HL-60 (cell line): ENCODE measurements around the gene MYRFL.

Source experiments
- DNase-seq, 2 experiments: peaks; one replicate each; pipeline ENCODE4 v3.0.0-alpha.2; 2010 to 2020; ENCODE audit warnings: low read depth in 1 of 2, low spot score in 1 of 2
- H3K27ac ChIP-seq: fragments of 250-450 bp; sonication (Bioruptor Pico); replicated peaks from 2 replicates; pipeline ENCODE4 v1.5.1; 2020; ENCODE audit warnings: mild to moderate bottlenecking, moderate library complexity
- H3K27me3 ChIP-seq: fragments of 250-450 bp; sonication (Bioruptor Pico); 2 replicates; pipeline ENCODE4 v1.5.1; 2021; ENCODE audit warnings: mild to moderate bottlenecking, moderate library complexity; ENCODE audit not compliant: insufficient read depth, poor library complexity, severe bottlenecking
- H3K4me3 ChIP-seq: replicated peaks from 2 replicates; pipeline ENCODE4 v1.5.1; 2011; ENCODE audit warnings: mild to moderate bottlenecking, control low read depth, low read length; ENCODE audit not compliant: insufficient read depth
- CTCF ChIP-seq: IDR thresholded peaks from one replicate; pipeline ENCODE4 v1.5.1; 2011; ENCODE audit warnings: low read length, control low read depth, inconsistent platforms; ENCODE audit not compliant: insufficient read depth
- GABPA ChIP-seq: IDR thresholded peaks from 2 replicates; pipeline ENCODE4 v1.6.1; 2012; ENCODE audit warnings: low read depth
- POLR2AphosphoS5 ChIP-seq: IDR thresholded peaks from 2 replicates; pipeline ENCODE4 v1.6.1; 2012; ENCODE audit warnings: low read depth
- REST ChIP-seq: IDR thresholded peaks from 2 replicates; pipeline ENCODE4 v1.6.1; 2012; ENCODE audit warnings: low read depth; ENCODE audit not compliant: insufficient replicate concordance
- SPI1 ChIP-seq: IDR thresholded peaks from 2 replicates; pipeline ENCODE4 v1.6.1; 2012; ENCODE audit warnings: low read depth, mild to moderate bottlenecking, borderline replicate concordance

The MYRFL gene

GRCh38 chr12:69874606-69875005 is 49.6 kb downstream of the MYRFL start:
- no peak overlapping the region for H3K4me3 ChIP-seq
- no peak overlapping the region for H3K27ac ChIP-seq
- no peak for DNase-seq
- no peak for TF ChIP-seq SPI1
- no peak for TF ChIP-seq POLR2AphosphoS5
- no peak for TF ChIP-seq GABPA
- no peak for TF ChIP-seq REST
- no peak for TF ChIP-seq CTCF
- H3K27me3 ChIP-seq: no peaks in the 10 kb centered on the region

- TF ChIP-seq POLR2AphosphoS5: no peak
- no peak for TF ChIP-seq GABPA
- no peak for TF ChIP-seq CTCF
- no peak for TF ChIP-seq REST
- no peak for TF ChIP-seq SPI1
- H3K27ac ChIP-seq: no peak overlapping the region
- no peak for DNase-seq
These were observed 50.4 kb downstream of the MYRFL start for GRCh38 chr12:69875416-69875935.

GRCh38 chr12:69879007-69879960 is 54.3 kb downstream of the MYRFL start:
- DNase-seq: peak; percentile 17 to 59
- TF ChIP-seq REST: no peak
- TF ChIP-seq POLR2AphosphoS5: no peak
- TF ChIP-seq CTCF: peak; percentile 89

More at GRCh38 chr12:69875416-69875935, 50.4 kb downstream of the MYRFL start:
- no peaks in the 10 kb centered on the region for H3K27me3 ChIP-seq
- no peak overlapping the region for H3K4me3 ChIP-seq

More at GRCh38 chr12:69879007-69879960, 54.3 kb downstream of the MYRFL start:
- H3K27ac ChIP-seq: no peak overlapping the region
- H3K4me3 ChIP-seq: no peak overlapping the region
- no peaks in the 10 kb centered on the region for H3K27me3 ChIP-seq
